HL-60 (cell line): ENCODE measurements around the gene ADD2.
A peak's percentile ranks its signal among the peaks of the same experiment; 100 is the strongest.

Source experiments
- DNase-seq, 2 experiments: peaks; one replicate each; pipeline ENCODE4 v3.0.0-alpha.2; 2010 to 2020; ENCODE audit warnings: low read depth in 1 of 2, low spot score in 1 of 2
- H3K27ac ChIP-seq: fragments of 250-450 bp; sonication (Bioruptor Pico); replicated peaks from 2 replicates; pipeline ENCODE4 v1.5.1; 2020; ENCODE audit warnings: mild to moderate bottlenecking, moderate library complexity
- H3K27me3 ChIP-seq: fragments of 250-450 bp; sonication (Bioruptor Pico); 2 replicates; pipeline ENCODE4 v1.5.1; 2021; ENCODE audit warnings: mild to moderate bottlenecking, moderate library complexity; ENCODE audit not compliant: insufficient read depth, poor library complexity, severe bottlenecking
- H3K4me3 ChIP-seq: replicated peaks from 2 replicates; pipeline ENCODE4 v1.5.1; 2011; ENCODE audit warnings: mild to moderate bottlenecking, control low read depth, low read length; ENCODE audit not compliant: insufficient read depth
- CTCF ChIP-seq: IDR thresholded peaks from one replicate; pipeline ENCODE4 v1.5.1; 2011; ENCODE audit warnings: low read length, control low read depth, inconsistent platforms; ENCODE audit not compliant: insufficient read depth
- GABPA ChIP-seq: IDR thresholded peaks from 2 replicates; pipeline ENCODE4 v1.6.1; 2012; ENCODE audit warnings: low read depth
- POLR2AphosphoS5 ChIP-seq: IDR thresholded peaks from 2 replicates; pipeline ENCODE4 v1.6.1; 2012; ENCODE audit warnings: low read depth
- REST ChIP-seq: IDR thresholded peaks from 2 replicates; pipeline ENCODE4 v1.6.1; 2012; ENCODE audit warnings: low read depth; ENCODE audit not compliant: insufficient replicate concordance
- SPI1 ChIP-seq: IDR thresholded peaks from 2 replicates; pipeline ENCODE4 v1.6.1; 2012; ENCODE audit warnings: low read depth, mild to moderate bottlenecking, borderline replicate concordance

Gene ADD2

GRCh38 chr2:70687461-70687795 lies 80.6 kb downstream of the ADD2 start:
- TF ChIP-seq GABPA (no peak), REST (no peak), POLR2AphosphoS5 (no peak), SPI1 (no peak), CTCF (no peak)
- H3K27me3 ChIP-seq: no peaks in the 10 kb centered on the region
- no peak overlapping the region for H3K4me3 ChIP-seq
- peak overlapping the region; percentile 39; the same call in 1 of the 2 replicates for H3K27ac ChIP-seq
- no peak for DNase-seq

GRCh38 chr2:70686577-70687460 lies 81.2 kb downstream of the ADD2 start:
- peak; percentile 74 to 87 for DNase-seq
- Histone ChIP-seq H3K4me3 (no peak overlapping the region), H3K27ac (peak overlapping the region; percentile 39), H3K27me3 (no peaks in the 10 kb centered on the region)
- no peak for TF ChIP-seq REST
- TF ChIP-seq CTCF: peak; percentile 85
- no peak for TF ChIP-seq GABPA

- DNase-seq: peak; percentile 35 to 49
- no peak overlapping the region for H3K27ac ChIP-seq
- no peak overlapping the region for H3K4me3 ChIP-seq
These were observed 82.2 kb downstream of the ADD2 start for GRCh38 chr2:70685771-70686171.

More at GRCh38 chr2:70685771-70686171, 82.2 kb downstream of the ADD2 start:
- no peaks in the 10 kb centered on the region for H3K27me3 ChIP-seq
- no peak for TF ChIP-seq POLR2AphosphoS5
- TF ChIP-seq GABPA: no peak
- TF ChIP-seq SPI1: no peak
- TF ChIP-seq CTCF: no peak
- TF ChIP-seq REST: no peak
